Measurements from ENCODE around the gene STK32C. TPM values are rescaled to one million over a fixed set of nuclear protein-coding genes. Genes with fewer than 3 reads are reported as not detected.

Gene STK32C
- total and polyA plus RNA-seq, 2 of the 4 experiments (the other 2 are of a cell fraction) = 5.0 to 8.3 TPM

DNA sequence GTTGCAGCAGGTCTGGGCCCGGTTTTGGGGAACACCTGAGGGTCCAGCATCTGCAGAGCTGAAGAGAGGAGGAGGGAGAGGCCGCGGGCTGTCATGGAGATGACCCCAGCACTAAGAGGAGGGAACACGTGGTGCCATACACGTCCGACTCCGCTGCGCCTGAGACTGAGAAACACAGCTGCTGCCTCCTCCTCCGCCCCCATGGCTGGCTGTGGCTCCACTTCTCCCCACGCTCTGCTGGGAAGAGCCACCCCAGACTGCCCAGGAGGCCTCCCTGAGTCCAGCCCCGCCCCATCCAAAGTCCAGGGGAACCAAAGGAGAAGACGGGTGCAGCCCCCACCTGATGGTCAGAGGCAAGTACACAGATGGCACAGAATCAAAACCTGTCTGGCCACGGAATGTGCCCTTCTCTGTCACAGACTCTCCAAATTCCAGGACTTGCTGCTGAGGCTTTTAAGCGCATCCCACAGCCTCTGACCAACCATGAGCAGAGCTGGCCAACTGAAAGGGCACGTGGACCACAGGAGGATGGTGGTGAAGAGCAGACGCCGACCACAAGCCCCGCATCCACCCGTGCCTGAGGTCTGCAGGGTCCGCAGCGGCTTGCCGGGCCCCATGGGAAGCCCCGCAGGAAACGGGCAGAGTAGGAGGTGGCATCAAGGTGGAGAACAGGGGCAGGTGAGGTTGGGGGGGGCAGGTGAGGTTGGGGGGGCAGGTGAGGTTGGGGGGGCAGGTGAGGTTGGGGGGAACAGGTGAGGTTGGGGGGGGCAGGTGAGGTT lies 24.0 kb downstream of the STK32C start:
- Histone ChIP-seq H3K79me1 (ENCODE audit: low read depth in 1 of 2, low read length in 2 of 2) (no peaks in the 10 kb centered on the region), H2AK9ac (replicated peaks; ENCODE audit: low read depth, low read length, poor library complexity) (no peak overlapping the region), H2AFZ (replicated peaks; ENCODE audit: low read length, poor library complexity) (no peak overlapping the region), H3K14ac (replicated peaks; ENCODE audit: low read depth, low read length) (no peak overlapping the region), H3K9me3 (ENCODE audit: control insufficient read depth, insufficient read depth, low read length) (peaks cover 2% of the 10 kb centered on the region), H3K4me2 (ENCODE audit: low read depth, low read length) (no peak overlapping the region), H3K4me3 (ENCODE audit: insufficient read depth, low read depth, low read length) (no peak overlapping the region), H3K4ac (ENCODE audit: low read depth, low read length) (no peak overlapping the region), H3K36me3 (ENCODE audit: control insufficient read depth, insufficient read depth, low read length) (no peaks in the 10 kb centered on the region), H3K27ac (ENCODE audit: insufficient read depth, low read length) (no peak overlapping the region), H4K20me1 (ENCODE audit: insufficient read depth, low read length) (no peaks in the 10 kb centered on the region), H3K27me3 (ENCODE audit: control insufficient read depth, insufficient read depth, low read length) (peaks cover 20% of the 10 kb centered on the region), H3K18ac (ENCODE audit: low read depth, low read length) (no peak overlapping the region), H2BK5ac (ENCODE audit: low read depth, low read length, poor library complexity, severe bottlenecking) (no peak overlapping the region), H3K56ac (ENCODE audit: extremely low read depth, insufficient read depth, low read length) (no peak overlapping the region), H4K5ac (ENCODE audit: low read depth, low read length) (no peak overlapping the region), H3K23ac (ENCODE audit: low read depth, low read length) (no peak overlapping the region), H2BK120ac (ENCODE audit: low read depth, low read length) (no peak overlapping the region), H3K4me1 (ENCODE audit: control insufficient read depth, insufficient read depth, low read length) (peaks cover 2% of the 10 kb centered on the region; the same call in 1 of the 2 replicates), H3K9ac (ENCODE audit: low read depth, low read length) (no peak overlapping the region), H2BK15ac (ENCODE audit: low read depth, low read length) (no peak overlapping the region), H3K9me1 (ENCODE audit: insufficient read depth, low read length) (no peaks in the 10 kb centered on the region; the same call in 1 of the 2 replicates), H2BK20ac (ENCODE audit: low read depth, low read length) (no peak overlapping the region), H4K91ac (ENCODE audit: insufficient read depth, low read depth, low read length) (no peak overlapping the region), H2AK5ac (ENCODE audit: low read depth, low read length) (no peak overlapping the region), H4K8ac (ENCODE audit: low read depth in 2 of 2, low read length in 2 of 2) (no peak overlapping the region)
- dilution Hi-C loops (cut with HindIII; ENCODE audit: low sequenced_read_pairs, unreplicated experiment) = no loop called here
- POLR2A ChIA-PET (ENCODE audit: unreplicated experiment) = no interaction called here
- intact Hi-C loops (cut with micrococcal nuclease) = no loop called here
- no peak for DNase-seq
- 11% methylated on average over 5 of the region's 24 CpGs; no CpG with 5 or more reads in 1 of the 2 experiments for WGBS, 2 experiments (ENCODE audit: extremely low coverage in 2 of 2, insufficient read length in 1 of 2)
- CTCF ChIA-PET = interaction anchor here (0.7 kb wide), 1 partner anchor 11 kb away, joined by 3 read pairs; no protein-coding TSS in a partner anchor
- in situ Hi-C loops (cut with MboI; ENCODE audit: low sequenced_read_pairs) = no loop called here
- BruUV-seq (replicated peaks) = no TSS peak
- TF ChIP-seq, protein P1, sequence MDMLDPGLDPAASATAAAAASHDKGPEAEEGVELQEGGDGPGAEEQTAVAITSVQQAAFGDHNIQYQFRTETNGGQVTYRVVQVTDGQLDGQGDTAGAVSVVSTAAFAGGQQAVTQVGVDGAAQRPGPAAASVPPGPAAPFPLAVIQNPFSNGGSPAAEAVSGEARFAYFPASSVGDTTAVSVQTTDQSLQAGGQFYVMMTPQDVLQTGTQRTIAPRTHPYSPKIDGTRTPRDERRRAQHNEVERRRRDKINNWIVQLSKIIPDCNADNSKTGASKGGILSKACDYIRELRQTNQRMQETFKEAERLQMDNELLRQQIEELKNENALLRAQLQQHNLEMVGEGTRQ (IDR thresholded peaks at IDR 0.05; ENCODE audit: low read depth, low read length) = no peak
- TF ChIP-seq RAD21 (IDR thresholded peaks at IDR 0.05; ENCODE audit: low read length) (no peak), MAFK (IDR thresholded peaks at IDR 0.05; ENCODE audit: low read depth, low read length) (no peak), CTCF (conservative IDR thresholded peaks at IDR 0.05; ENCODE audit: low read depth, low read length) (no peak), CHD1 (IDR thresholded peaks at IDR 0.05; ENCODE audit: low read depth, low read length) (no peak), RCOR1 (IDR thresholded peaks at IDR 0.05; ENCODE audit: insufficient replicate concordance, low read length) (no peak), MAZ (IDR thresholded peaks at IDR 0.05; ENCODE audit: borderline replicate concordance, low read depth, low read length) (no peak), MXI1 (IDR thresholded peaks at IDR 0.05; ENCODE audit: borderline replicate concordance, low read depth, low read length) (no peak), FOS (IDR thresholded peaks at IDR 0.05; ENCODE audit: low read depth, low read length) (no peak), POLR2A (IDR thresholded peaks at IDR 0.05; ENCODE audit: low read depth, low read length) (no peak), BHLHE40 (IDR thresholded peaks at IDR 0.05; ENCODE audit: low read depth, low read length) (no peak)
- TF ChIP-seq, protein P2, sequence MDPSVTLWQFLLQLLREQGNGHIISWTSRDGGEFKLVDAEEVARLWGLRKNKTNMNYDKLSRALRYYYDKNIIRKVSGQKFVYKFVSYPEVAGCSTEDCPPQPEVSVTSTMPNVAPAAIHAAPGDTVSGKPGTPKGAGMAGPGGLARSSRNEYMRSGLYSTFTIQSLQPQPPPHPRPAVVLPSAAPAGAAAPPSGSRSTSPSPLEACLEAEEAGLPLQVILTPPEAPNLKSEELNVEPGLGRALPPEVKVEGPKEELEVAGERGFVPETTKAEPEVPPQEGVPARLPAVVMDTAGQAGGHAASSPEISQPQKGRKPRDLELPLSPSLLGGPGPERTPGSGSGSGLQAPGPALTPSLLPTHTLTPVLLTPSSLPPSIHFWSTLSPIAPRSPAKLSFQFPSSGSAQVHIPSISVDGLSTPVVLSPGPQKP (IDR thresholded peaks at IDR 0.05; ENCODE audit: borderline replicate concordance, low read depth, low read length) = no peak
- peak; percentile 53 for ATAC-seq (ENCODE audit: low read depth)
